Keratinocyte (primary cell): ENCODE data around the gene LRRC75B. TPM values are rescaled to one million over a fixed set of nuclear protein-coding genes. Genes with fewer than 3 reads are reported as not detected.
"Not testable (repeated sequence)": the region's sequence is repeated elsewhere in the genome, so short reads cannot be mapped to it uniquely, and the experiment has no call there.

Experiments
- DNase-seq: peaks from one replicate; pipeline ENCODE4 v3.0.0-alpha.2; 2011; ENCODE audit warnings: low read depth, missing footprints, low spot score
- FAIRE-seq: peaks from 2 replicates; lab custom pipeline; 2011; peaks lifted over from hg19 to GRCh38; lab: Jason Lieb, UNC
- H2AFZ ChIP-seq: 2 replicates; pipeline ENCODE4 v1.6.0; 2012; ENCODE audit warnings: low read length, control low read depth, inconsistent platforms; ENCODE audit not compliant: control insufficient read depth
- H3K27ac ChIP-seq: 2 replicates; pipeline ENCODE4 v1.5.1; 2011; ENCODE audit warnings: low read length; ENCODE audit not compliant: control insufficient read depth, insufficient read depth
- H3K27me3 ChIP-seq: 3 replicates; pipeline ENCODE4 v1.6.0; 2011; ENCODE audit warnings: low read length; ENCODE audit not compliant: control insufficient read depth, insufficient read depth; ENCODE audit errors: extremely low read depth
- H3K36me3 ChIP-seq, 2 experiments: 2 replicates in 1 of 2; 3 replicates in 1 of 2; pipeline ENCODE4 v1.5.1; 2011; ENCODE audit warnings: low read length in 2 of 2, mild to moderate bottlenecking in 1 of 2; ENCODE audit not compliant: control insufficient read depth in 2 of 2, insufficient read depth in 2 of 2; ENCODE audit errors: extremely low read depth in 1 of 2
- H3K4me1 ChIP-seq: 3 replicates; pipeline ENCODE4 v1.5.1; 2011; ENCODE audit warnings: low read length; ENCODE audit not compliant: control insufficient read depth, insufficient read depth; ENCODE audit errors: extremely low read depth
- H3K4me2 ChIP-seq: 3 replicates; pipeline ENCODE4 v1.6.0; 2011; ENCODE audit warnings: low read depth, low read length; ENCODE audit not compliant: control insufficient read depth, insufficient read depth; ENCODE audit errors: extremely low read depth
- H3K4me3 ChIP-seq, 3 experiments: fragments of 200-600 bp in 1 of 3; sonication (generic) in 1 of 3; 2 replicates in 2 of 3; 3 replicates in 1 of 3; pipeline ENCODE4 v1.5.1; 2011 to 2016; ENCODE audit warnings: low read length in 3 of 3, mild to moderate bottlenecking in 3 of 3, control low read depth in 2 of 3, inconsistent platforms in 1 of 3, low read depth in 1 of 3, mixed read lengths in 1 of 3, mixed run types in 1 of 3, moderate library complexity in 1 of 3; ENCODE audit not compliant: control insufficient read depth in 2 of 3, insufficient read depth in 2 of 3; ENCODE audit errors: extremely low read depth in 1 of 3
- H3K79me2 ChIP-seq: 2 replicates; pipeline ENCODE4 v1.6.0; 2012; ENCODE audit warnings: low read length; ENCODE audit not compliant: control insufficient read depth, insufficient read depth
- H3K9ac ChIP-seq: 3 replicates; pipeline ENCODE4 v1.6.0; 2011; ENCODE audit warnings: low read length; ENCODE audit not compliant: control insufficient read depth, insufficient read depth; ENCODE audit errors: extremely low read depth
- H3K9me1 ChIP-seq: 3 replicates; pipeline ENCODE4 v1.6.0; 2011; ENCODE audit warnings: low read length; ENCODE audit not compliant: control insufficient read depth, insufficient read depth; ENCODE audit errors: extremely low read depth
- H3K9me3 ChIP-seq: 2 replicates; pipeline ENCODE4 v1.5.1; 2012; ENCODE audit warnings: low read depth, low read length; ENCODE audit not compliant: control insufficient read depth
- H4K20me1 ChIP-seq: 3 replicates; pipeline ENCODE4 v1.6.0; 2011; ENCODE audit warnings: low read length; ENCODE audit not compliant: control insufficient read depth, insufficient read depth; ENCODE audit errors: extremely low read depth
- EZH2 ChIP-seq: IDR thresholded peaks from one replicate; pipeline ENCODE4 v1.6.1; 2012; ENCODE audit warnings: inconsistent platforms, mild to moderate bottlenecking, low read length, moderate library complexity
- dilution Hi-C: fragments of 300-500 bp; cut with MboI; formaldehyde crosslinking; loops from one replicate; pipeline ENCODE4 v1.7.0; 2020; ENCODE audit warnings: low sequenced_read_pairs; ENCODE audit not compliant: extremely low pct_ligation_motif_present
- polyA plus RNA-seq, 5 experiments: library from polyadenylated mRNA; depleted of rRNA in 3 of 5; stranded (reverse) in 3 of 5; stranded (forward) in 1 of 5; unstranded in 1 of 5; fragments of >200 nt; gene quantifications; 1 replicate in 1 of 5; 2 replicates in 3 of 5; 3 replicates in 1 of 5; pipeline versions ENCODE4 v1.2.1 to v1.2.3, GENCODE V29; 2011 to 2012; ENCODE audit warnings: missing spikeins in 2 of 5, low read depth in 1 of 5, low replicate concordance in 1 of 5
- TF ChIP-seq, protein P1 (sequence below), 3 experiments: IDR thresholded peaks in 1 of 3; conservative IDR thresholded peaks in 1 of 3; optimal IDR thresholded peaks in 1 of 3; 2 replicates in 2 of 3; 3 replicates in 1 of 3; pipeline versions ENCODE3 to v1.5.1; 2011; ENCODE audit warnings: low read length in 3 of 3, mild to moderate bottlenecking in 3 of 3, moderate library complexity in 2 of 3, control low read depth in 1 of 3, inconsistent platforms in 1 of 3; ENCODE audit not compliant: insufficient read depth in 2 of 3; ENCODE audit errors: extremely low read depth in 1 of 3

The LRRC75B gene
- polyA plus RNA-seq, 1 donor (not counting 4 experiments of a cell fraction or from before 2014, with no cell fraction given), result 4.3 TPM

DNA sequence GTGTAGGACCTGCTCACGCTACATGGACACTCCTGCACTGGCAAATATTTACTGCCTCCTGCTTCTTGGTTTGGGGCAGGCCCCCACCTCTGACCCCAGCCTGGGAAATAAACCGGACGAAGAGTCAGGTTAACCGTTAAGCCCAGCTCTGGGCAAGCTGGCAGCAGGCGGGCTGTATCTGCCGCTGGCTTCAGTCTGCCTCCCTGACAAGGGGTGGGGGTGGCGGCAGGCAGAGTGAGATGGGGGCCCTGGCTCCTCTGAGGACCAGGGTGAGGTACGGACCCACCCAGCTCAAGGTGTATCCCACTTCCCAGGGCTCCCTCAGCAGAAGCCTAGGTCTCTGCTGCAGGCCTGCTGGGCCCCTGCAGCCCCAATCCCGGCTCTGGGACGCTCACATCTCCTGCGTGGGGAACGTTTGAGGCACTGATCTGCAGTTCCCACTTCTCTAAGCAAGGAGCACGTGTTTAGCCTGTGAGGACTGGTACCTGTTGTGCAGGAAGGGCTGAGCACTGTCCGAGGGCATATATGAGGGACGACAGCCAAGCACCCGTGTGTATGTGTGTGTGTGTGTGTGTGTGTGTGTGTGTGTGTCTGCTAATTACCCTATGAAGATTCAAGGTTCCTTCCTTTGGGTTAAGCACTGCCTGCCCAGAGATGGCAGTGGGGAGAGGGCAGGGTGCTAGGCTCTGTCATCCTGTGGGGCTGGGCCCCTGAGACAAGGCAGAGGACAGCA is 1.1 kb upstream of the LRRC75B start:
- Histone ChIP-seq H3K4me3 (no peak overlapping the region), H3K27ac (no peak overlapping the region)
- DNase-seq, result no peak

DNA sequence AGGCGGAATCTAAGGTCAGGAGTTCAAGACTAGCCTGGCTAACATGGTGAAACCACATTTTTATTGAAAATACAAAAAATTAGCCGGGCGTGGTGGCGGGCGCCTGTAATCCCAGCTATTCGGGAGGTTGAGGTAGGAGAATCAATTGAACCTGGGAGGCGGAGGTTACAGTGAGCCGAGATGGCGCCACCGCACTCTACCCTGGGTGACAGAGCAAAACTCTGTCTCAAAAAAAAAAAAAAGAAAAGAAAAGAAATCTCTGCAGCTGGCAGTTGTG is 624 bp upstream of the LRRC75B start:
- H3K27me3 ChIP-seq, DNase-seq, H3K9me1 ChIP-seq, H4K20me1 ChIP-seq, dilution Hi-C loops, H2AFZ ChIP-seq, H3K36me3 ChIP-seq, H3K9me3 ChIP-seq, H3K79me2 ChIP-seq, H3K4me3 ChIP-seq, FAIRE-seq: not testable (repeated sequence)
- Histone ChIP-seq H3K27ac (peak overlapping the region; percentile 58), H3K9ac (peak overlapping the region; percentile 75), H3K4me2 (peak overlapping the region; percentile 91), H3K4me1 (peaks cover 10% of the 10 kb centered on the region)

More for the DNA sequence above, 1.1 kb upstream of the LRRC75B start:
- TF ChIP-seq, protein P1, sequence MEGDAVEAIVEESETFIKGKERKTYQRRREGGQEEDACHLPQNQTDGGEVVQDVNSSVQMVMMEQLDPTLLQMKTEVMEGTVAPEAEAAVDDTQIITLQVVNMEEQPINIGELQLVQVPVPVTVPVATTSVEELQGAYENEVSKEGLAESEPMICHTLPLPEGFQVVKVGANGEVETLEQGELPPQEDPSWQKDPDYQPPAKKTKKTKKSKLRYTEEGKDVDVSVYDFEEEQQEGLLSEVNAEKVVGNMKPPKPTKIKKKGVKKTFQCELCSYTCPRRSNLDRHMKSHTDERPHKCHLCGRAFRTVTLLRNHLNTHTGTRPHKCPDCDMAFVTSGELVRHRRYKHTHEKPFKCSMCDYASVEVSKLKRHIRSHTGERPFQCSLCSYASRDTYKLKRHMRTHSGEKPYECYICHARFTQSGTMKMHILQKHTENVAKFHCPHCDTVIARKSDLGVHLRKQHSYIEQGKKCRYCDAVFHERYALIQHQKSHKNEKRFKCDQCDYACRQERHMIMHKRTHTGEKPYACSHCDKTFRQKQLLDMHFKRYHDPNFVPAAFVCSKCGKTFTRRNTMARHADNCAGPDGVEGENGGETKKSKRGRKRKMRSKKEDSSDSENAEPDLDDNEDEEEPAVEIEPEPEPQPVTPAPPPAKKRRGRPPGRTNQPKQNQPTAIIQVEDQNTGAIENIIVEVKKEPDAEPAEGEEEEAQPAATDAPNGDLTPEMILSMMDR (optimal IDR thresholded peaks at IDR 0.05 in 1 of 3, IDR thresholded peaks at IDR 0.05 in 1 of 3, conservative IDR thresholded peaks at IDR 0.05 in 1 of 3; ENCODE audit: extremely low read depth in 1 of 3, insufficient read depth in 2 of 3, low read length in 3 of 3), result no peak
- no peak for TF ChIP-seq EZH2
- Histone ChIP-seq H2AFZ (no peak overlapping the region), H4K20me1 (no peaks in the 10 kb centered on the region), H3K9ac (no peak overlapping the region), H3K79me2 (no peaks in the 10 kb centered on the region), H3K36me3 (peaks cover 0 to 1% of the 10 kb centered on the region in 2 experiments), H3K9me1 (no peaks in the 10 kb centered on the region), H3K27me3 (no peaks in the 10 kb centered on the region), H3K4me1 (peaks cover 10% of the 10 kb centered on the region), H3K4me2 (no peak overlapping the region), H3K9me3 (no peaks in the 10 kb centered on the region)
- FAIRE-seq, result no peak
- dilution Hi-C loops, result no loop called here
